NOMO-1 (cell line): ENCODE measurements around the gene ODC1.
"Not testable (repeated sequence)": the region's sequence is repeated elsewhere in the genome, so short reads cannot be mapped to it uniquely, and the experiment has no call there.

Experiments
- DNase-seq, 2 experiments: peaks; one replicate each; lab custom pipeline; 2025; ENCODE audit not compliant: unreplicated experiment in 2 of 2; lab: John Stamatoyannopoulos, UW

ODC1 gene

DNA sequence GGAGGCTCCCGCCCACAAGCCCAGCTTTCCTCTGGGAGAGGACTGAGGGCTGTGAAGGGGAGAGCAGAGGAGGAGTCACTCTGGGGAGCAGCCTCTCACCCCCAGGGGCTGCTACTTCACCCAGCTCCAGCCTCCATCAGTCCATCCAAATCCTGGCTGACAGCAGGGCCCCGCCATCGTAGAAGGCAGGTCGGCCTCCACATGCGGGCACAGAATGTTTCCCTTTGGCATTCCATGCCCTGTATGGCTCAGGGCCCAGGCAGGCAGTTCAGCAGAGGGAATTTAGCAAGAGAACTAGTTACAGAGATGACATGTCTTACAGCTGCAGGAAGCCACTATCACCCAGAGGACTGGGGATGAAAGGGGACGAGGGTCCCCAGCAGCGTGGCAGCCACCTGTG is 6.4 kb upstream of the ODC1 start:
- no peak for DNase-seq

DNA sequence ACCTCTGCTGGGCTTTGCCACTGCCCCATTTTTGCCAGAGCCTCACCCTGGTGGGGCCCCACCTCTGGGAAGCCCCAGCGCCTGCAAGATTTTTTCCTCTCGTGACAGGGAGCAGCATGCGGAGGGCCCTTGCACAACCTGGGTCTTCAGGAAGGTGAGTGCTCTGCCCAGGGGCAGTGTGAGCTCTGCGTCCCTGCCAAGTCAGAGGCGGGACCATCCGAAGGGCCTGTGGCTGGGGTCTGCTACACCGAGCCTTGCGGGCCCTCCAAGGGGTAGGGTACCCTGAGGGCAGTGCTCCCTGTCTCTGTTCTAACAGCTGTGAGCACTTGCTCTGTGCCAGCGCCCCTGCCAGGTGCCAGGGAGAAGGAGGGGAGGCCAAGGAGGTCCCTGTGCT is 5.8 kb upstream of the ODC1 start:
- DNase-seq = no peak

DNA sequence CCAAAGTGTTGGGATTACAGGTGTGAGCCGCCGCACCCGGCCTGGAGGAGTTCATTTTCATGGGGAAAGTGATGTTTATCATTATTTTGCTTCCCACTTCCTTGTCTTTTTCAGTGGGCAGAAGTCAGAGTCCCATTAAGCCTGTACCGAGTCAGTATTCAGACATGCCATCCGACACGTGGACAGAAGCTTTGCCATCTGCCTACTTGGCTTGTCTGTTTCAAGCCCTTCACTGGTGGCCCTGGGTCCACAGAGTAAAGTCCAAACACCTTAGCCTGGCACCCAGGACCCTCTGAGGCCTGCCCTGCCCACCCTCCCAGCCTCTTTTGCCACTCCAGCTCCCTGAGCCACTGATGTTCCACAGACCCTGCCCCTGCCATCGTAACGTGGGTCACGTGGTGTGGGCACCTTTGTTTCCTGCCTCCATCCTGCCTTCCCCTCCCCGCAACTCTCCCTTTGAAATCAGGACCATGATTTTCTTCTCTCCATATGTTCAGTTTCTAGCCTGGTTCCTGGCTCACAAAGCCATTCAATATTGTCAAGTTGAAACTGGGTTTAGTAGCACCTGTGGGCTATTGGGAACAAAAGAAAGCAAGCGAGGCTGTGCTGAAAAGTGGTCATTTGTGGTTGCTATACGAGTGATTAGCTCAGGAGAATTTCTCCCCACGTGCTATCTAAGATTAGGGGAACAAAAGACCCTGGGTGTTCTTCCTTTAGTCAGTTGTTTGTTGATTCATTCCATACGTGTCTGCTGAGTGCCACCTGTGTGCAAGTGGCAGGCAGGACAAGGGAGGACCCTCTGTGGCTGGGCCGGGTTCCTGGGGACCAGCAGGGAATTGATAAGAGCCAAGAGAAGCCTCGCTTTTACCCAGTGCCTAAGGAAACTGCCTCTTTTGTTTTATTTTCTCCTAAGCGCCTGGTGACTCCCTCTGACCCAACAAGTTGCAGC is 5.1 kb upstream of the ODC1 start:
- no peak for DNase-seq

DNA sequence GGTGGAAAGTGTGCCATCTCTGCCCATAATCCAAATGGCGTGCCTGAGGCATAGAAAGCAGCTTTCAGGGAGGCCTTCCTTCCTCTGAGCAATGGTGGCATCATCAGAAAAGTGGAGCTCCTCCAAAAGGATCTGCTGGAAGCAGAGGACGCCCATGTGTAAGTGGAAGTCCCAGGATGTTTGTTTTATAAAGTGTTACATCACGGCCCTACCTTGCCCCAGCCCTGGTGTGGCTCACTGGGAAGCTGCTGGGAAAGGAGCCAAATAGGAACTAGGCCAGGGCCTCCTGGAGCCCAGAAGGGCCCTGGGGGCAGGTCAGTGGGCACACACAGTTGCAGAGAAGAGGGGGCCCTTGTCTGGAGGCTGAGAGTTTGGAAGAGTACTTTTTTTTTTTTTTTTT is 4.2 kb upstream of the ODC1 start:
- DNase-seq = no peak

DNA sequence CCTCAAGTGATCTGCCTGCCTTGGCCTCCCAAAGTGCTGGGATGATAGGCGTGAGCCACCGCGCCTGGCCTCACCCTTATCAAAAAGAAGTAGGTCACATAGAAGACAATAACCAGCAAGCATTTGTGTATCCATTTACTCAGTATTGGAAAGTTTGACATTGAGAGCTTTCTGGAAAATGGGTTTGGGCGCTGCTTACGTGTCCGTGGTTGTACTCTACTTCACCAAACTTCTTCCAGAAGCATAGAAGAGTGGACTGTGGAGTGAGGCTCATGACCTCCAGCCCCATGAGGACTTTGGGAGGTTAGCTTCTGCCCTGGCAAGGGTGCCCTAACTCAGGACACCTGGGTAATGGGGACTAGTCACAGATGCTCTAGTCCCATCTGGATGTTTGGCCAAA is 3.7 kb upstream of the ODC1 start:
- DNase-seq = no peak

DNA sequence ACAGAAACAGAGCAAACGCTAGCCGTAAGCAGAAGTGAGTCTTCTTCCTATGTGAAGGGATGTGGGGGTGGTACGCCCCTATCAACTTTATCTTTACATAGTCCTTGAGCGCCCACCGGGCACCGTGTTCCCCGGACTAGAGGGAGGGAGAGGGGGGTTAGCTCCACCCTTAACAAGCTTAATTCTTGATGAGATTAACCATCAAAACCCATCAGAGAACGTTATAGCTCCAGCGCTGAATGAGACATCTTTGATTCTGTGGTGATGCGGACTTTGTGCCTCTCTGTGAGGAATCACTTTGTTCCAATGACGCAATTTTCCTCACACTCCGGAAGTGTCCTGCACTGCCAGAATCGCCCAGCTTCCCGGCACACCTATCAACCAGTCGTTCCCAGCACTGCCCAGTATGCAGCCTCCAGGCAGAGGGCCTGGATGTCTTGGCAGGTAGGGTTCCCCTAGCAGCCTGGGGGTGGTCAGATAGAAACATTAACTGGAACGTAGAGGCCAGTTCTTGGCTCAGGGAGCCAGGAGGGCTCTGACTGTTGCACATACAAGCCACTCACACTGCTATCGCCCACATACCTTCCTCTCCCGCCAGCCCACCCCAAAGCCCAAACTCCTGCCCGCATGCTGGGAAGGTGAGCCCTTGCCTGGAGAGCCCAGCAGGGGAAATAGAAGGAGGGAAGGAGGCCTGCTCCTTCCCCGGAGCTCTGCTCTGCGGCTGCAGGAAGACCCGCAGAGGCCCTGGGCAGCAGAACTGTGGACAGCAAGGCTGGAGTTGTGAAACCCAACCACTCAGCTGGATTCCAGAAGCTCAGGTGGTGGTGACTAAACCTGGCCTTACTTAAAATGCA is 1.9 kb upstream of the ODC1 start:
- DNase-seq = no peak

DNA sequence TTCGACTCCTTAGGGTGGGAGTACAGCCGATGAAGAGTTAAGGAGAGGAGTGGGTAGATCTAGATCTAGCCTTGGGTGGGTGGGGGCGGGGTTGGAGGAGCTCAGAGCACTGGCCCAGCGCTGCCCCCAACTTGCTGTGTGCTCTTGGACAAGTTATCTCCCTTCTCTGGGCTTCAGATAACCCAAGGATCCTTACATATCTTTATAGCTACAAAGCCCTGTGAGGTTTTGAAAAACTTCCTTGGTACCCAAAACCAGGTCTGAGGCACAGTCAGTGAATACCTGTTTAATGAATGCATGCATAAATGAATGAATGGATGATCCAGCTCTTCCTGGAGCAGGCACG is 1.3 kb upstream of the ODC1 start:
- DNase-seq = no peak

DNA sequence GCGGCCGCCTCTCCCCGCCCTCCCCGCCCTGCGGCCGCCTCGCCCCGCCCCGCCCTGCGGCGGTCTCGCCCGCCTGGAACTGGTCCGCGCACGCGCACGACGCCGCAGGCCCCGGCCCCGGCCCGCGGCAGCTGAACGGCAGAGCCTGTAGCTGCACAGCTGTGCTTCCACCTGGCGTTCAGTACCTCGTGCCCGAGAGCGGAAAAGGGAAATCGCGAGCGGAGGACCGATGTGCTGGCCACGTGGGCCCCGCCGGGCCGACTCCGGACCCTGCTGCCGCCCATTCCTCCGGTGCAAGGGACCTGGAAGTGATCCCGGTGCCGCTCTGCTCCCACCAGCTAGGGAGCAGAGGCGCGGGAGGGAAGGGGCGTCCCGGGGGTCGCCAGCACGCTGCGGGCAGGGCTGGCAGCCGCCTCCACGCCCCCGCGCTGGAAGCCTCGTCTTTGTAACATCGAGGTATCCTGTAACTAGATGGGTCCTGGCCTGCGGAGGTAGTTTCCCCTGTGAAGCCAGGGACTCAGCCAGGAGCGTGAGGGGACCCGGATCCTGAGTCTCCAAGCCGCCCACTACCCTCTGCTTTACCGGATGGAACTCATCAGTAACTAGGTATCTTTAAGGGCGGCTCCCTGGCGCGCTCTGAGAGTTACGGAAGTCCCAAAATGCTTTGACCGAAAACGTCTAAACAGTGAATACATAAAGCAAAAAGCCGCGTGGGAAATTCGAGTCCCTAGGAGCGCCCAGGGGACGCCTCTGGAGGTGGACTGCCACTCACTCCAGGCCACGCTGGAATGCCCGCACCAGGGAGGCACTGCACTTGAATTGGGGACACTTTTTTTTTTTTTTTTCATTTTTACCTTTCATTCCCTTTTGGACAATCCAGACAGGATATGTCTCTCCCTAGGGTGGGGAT is 704 bp upstream of the ODC1 start:
- peak; percentile 95 to 100 for DNase-seq

DNA sequence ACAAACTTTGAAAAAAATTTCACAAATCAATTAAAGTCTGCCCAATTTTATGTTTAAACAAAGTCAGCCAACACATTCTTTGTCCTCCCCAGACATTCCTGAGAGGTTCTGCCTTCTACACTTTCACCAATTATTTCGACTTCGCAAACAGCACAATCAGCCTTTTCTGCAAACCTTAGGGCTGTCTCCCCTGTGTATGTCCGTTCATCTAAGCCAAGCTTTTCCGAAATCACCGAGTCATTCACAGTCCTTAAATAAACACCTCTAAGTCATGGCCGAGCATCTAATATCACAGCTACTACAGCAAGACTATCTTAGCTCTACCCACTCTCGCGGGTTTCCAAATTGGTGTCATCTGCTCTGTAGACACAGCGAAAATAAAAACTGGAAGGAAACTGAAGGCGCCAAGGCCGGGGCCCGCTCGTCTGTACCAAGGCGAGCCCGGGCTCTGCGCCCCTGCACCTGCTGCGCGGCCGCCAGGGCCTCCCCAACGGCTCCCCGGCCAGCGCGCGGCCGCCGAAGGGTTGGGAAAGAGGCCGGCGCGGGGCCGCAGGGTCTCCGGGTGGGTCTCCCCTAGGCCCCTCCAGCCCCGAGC is 730 bp downstream of the ODC1 start:
- DNase-seq = peak; percentile 67 to 72

DNA sequence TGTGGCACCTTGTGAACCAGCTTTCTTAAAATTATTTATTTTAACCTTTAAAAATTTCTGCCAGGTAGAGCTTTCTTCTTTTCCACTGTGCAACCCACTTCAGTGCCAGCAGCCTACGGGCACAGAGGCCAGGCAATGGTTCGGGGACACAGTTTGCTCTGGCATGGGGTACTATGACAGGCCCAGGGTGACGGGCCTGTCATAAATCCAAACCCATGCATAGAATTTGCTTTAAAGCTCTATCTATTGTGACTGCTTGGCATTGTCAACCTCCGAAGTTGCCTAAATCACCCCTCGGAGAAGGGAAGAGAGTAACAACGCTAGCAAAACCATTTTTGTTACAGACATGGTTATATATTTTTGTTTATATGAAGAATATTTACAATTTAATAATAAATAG is 1.5 kb downstream of the ODC1 start:
- no peak for DNase-seq

DNA sequence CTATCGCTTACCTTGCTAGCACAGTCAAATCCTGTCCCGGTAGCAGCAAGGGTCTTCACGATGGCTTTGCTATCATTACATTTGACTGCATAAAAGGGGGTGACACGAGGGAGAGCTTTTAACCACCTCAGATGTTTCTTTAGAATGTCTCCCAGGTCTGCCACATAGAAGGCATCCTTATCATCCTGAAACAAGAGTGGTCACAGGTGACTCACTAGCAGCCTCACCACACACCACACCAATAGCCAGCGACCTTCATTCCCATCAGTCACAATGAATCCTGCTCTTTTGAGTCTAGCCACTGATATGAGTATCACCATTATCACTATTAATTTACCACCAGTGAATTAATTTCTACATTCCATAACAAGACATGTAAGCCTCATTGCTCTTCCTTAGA is 3.7 kb downstream of the ODC1 start:
- no peak for DNase-seq

DNA sequence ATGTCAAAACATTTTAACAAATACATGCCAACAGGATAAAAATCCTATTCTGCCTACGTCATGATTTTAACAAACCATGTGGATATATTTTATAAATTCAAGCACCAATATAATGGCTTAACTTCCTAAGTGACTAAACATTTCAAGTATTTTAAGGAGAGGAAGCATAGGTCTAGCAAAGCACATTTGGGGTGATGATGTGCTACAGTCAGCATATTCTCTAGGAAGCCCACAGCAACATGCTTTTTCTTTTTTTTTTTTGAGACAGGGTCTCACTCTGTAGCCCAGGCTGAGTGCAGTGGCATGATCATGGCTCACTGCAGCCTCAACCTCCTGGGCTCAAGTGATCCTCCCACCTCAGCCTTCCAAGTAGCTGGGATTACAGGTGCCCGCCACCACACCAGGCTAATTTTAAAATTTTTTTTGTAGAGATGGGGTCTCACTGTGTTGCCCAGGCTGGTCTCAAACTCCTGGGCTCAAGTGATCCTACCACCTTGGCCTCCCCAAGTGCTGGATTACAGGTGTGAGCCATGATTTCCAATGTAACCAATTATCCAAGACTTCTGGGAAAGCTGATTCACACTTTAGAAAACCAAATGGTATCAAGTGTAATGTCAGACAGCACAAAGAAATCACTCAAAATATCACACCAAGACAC is 5.5 kb downstream of the ODC1 start:
- DNase-seq = not testable (repeated sequence)

DNA sequence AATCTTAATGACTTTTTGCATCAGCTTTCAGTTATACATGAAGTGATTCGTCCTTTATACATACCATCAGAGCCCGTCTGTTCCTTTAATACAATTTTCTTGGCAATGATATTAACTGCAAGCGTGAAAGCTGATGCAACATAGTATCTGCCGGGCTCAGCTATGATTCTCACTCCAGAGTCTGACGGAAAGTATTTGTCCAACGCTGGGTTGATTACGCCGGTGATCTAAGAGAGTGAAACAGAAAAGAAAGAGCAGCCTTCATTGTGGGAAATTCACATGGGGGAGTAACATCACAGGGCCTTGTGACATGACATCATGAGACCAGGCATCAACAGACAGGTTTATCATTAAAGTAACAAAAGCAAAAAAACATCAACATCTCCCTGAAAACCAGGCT is 6.2 kb downstream of the ODC1 start:
- DNase-seq = no peak

DNA sequence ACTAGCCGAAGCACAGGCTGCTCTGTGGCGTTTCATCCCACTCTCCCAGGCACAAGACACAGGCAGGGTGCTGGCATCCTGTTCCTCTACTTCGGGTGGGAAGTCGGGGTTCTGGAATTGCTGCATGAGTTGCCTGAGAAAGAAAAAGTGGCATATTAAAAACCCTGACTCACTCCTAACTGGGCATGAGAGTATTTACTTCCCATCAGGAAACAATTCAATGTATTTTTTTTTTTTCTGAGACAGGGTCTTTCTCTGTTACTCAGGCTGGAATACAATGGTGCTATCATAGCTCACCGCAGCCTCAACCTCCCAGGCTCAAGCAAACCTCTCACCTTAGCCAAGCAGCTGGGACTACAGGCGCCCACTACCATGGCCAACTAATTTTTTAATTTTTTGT is 7.4 kb downstream of the ODC1 start:
- no peak for DNase-seq

DNA sequence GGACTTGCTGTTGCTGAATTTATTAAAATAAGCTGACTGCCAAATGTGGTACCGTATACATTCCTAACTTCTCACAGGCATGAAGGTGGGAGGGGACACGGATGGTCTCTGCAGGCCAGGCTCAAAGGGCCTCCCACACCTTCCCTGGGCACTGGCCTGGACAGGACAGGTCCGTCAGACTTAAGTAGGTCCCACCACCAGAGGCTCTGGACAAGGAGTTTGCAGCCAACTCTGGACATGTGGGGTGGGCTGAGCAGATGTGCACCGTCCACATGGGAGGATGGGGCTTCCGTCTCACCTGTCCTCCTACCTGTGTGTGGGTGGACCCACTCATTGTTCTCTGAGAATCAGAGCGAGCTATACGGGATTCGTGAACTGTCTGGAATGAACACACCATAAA is 8.2 kb downstream of the ODC1 start:
- DNase-seq = no peak

DNA sequence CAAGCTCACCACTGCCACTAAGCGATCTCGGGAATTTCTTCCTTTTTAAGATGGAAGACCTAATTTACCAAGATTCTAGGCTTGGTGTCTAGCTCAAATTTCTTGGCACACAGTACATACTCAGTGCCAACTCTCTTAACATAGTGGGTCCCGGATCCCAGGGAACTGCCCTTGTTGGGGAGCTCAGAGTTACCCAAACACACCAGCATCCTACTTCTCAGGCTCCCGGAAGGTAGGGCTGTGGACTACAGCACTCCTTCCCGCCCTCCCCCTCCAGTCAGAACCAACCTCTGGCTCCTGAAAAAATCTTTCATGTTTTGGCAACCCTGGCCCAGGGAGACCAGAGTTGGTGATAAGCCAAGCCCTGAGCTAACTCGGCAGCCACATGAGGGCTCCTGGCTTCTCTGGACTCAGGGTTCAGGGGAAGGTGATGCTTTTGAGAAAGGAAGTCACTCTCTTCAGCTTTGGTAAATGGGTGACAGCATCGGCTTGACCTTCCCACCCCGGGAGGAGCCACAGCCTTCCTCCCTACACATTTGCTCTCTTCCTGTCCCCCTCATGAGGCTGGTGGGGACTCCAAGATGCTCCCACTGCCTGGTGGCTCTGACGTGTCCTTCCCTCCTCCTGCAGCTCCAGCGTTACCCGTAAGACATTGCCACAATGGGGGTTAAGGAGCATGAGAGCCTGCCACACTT is 8.8 kb downstream of the ODC1 start:
- DNase-seq = no peak

DNA sequence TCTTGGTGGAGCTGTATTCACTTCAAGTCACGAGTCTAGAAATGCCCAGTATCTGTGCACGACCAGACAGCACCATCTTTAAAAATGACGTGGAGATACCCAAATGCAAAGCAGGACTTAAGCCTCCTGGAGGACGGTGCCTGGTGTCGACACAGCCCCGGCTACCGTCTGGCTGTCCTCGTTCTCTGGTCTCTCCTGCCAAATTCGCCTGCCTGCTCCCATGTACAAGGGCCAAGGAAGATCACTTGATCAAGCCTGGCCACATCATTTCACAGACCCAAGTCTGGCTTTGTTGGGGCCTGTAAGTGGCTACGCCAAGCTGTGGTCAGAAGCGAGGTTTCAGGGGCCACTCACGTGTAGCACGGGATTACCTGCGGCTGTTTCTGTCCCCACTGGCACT is 9.4 kb downstream of the ODC1 start:
- DNase-seq = no peak

DNA sequence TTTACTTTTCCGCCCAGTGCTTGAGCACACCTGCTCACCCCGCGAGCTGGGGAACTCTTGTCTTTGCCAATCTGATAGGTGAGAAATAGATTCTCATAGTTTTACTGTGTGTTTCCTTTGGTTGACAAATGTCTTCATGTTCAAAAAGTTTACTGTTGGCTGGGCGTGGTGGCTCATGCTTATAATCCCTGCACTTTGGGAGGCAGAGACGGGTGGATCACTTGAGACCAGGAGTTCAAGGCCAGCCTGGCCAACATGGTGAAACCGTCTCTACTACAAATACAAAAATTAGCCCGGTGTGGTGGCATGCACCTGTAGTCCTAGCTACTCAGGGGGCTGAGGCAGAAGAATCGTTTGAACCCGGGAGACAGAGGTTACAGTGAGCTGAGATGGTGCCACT is 10.3 kb downstream of the ODC1 start:
- no peak for DNase-seq

DNA sequence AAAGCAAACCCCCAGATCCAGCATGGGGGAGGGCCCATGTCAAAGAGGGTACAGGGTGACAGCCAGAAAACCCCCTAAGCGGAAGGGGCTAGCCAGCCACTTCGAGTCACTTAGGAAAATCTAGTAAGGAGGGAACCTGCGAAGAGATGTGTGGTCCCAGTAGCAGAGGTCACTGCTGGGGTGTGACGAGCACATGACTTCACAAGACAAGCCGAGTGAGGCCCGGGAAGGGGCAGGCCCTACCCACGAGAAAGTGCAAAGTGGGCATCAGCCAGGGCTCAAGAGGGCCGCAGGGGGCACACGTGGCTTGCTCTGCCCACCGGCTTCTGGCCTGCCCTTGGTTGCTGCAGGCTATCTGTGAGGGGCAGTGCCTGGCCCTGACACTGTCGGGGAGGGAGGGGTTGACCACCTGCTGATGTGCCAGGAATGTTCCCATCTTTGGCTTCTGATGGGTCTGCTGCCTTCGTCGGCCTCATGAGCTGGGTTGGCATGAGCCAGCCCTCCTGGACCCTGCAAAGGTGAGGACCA is 11.5 kb downstream of the ODC1 start:
- DNase-seq = no peak
